Measurements from ENCODE around the gene SPANXA1.
"Not testable (repeated sequence)": the region's sequence is repeated elsewhere in the genome, so short reads cannot be mapped to it uniquely, and the experiment has no call there.

SPANXA1 gene, protein sequence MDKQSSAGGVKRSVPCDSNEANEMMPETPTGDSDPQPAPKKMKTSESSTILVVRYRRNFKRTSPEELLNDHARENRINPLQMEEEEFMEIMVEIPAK

DNA sequence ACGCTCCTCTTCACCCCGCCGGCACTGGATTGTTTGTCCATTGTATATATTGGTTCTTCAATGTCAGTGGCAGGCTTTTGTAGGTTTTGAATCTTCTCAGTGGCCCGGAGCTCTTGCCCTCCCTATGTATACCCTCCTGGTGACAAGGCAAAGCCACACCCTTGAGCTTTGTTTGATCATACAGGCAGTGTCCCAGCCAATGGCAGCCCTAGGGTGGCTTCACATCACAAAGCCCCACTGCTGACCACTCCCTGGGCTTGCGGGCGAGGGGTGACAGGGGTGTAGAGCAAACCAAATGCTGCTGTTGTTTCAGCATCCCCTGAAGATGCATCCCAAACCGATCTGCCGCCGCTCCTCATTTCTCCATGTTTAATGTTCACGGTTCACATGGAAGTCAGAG lies at the start of gene SPANXA1:
Gene SPANXA1 (minus strand): TSS at position 101 of the 400 bp plus-strand sequence. CDS start 60 bp downstream, at position 41.
- DNase-seq: not testable (repeated sequence)

GRCh38 chrX:141632124-141632523 lies 47.6 kb upstream of the SPANXA1 start:
- no peak for DNase-seq

- DNase-seq: no peak
These were observed 34.8 kb upstream of the SPANXA1 start for GRCh38 chrX:141619336-141619735.

DNA sequence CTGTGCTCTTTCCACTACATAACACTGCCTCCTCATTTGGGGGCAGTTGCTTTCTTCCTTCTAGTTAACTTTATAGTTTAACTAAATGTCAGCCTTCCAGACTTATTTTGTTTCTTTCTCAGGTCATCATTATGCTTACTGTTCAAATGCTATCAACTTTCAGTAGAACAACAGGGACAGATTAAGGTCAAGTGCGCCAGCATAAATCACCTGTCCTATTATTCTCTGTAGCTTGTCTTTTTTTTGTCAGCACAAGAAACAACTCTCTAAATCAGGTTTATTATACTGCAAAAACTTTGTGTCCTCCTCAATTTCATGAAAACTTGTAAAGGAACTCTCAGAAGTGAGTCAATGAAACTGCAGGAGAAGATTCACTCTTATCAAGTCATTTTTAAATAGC lies 24.6 kb upstream of the SPANXA1 start:
- no peak for DNase-seq

DNA sequence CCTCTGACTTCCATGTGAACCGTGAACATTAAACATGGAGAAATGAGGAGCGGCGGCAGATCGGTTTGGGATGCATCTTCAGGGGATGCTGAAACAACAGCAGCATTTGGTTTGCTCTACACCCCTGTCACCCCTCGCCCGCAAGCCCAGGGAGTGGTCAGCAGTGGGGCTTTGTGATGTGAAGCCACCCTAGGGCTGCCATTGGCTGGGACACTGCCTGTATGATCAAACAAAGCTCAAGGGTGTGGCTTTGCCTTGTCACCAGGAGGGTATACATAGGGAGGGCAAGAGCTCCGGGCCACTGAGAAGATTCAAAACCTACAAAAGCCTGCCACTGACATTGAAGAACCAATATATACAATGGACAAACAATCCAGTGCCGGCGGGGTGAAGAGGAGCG lies 4.9 kb upstream of the SPANXA1 start, which contains the start of gene SPANXA2:
Gene SPANXA2 (plus strand): TSS at position 301 of the 400 bp plus-strand sequence. CDS start 60 bp downstream, at position 361.
- not testable (repeated sequence) for DNase-seq

DNA sequence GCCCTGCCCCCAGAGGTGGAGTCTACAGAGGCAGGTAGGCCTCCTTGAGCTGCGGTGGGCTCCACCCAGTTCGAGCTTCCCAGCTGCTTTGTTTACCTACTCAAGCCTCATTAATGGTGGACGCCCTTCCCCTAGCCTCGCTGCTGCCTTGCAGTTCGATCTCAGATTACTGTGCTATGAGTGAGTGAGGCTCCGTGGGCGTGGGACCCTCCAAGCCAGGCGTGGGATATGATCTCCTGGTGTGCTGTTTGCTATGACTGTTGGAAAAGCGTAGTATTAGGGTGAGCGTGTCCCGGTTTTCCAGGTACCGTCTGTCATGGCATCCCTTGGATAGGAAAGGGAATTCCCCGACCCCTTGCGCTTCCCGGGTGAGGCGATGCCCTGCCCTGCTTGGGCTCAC lies 42.0 kb downstream of the SPANXA1 start:
- not testable (repeated sequence) for DNase-seq

Data from NCI-H1694 treated with DMSO at 0.1 percent for 48 hours (cell line).